ENCODE results near the gene CCDC80.

The CCDC80 gene

DNA sequence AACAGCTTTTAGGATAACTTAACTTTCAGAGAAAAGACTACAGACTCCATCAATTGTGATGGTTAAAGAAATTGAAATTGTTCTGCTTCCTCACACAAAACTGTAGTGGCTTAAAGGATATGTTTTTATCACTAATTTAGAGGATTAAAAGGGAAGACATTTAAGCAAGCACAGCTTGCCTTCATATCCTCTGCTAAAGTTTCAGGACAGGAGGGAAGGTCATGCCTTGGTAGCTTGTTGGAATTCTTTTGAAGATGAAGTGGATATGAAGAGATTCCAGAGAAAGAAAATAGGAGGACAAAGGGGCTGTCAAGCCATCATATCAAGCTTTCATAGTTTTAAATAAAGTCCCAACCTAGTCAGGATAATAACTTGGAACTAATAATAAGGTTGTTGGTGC, 33.1 kb downstream of the CCDC80 start:
- TF ChIP-seq NFIC (IDR thresholded peaks at IDR 0.05) (no peak), TCF12 (IDR thresholded peaks at IDR 0.05; ENCODE audit: low read depth) (no peak), TEAD4 (IDR thresholded peaks at IDR 0.05) (no peak), TAF1 (IDR thresholded peaks at IDR 0.05; ENCODE audit: low read depth) (no peak)
- TF ChIP-seq, protein P1, sequence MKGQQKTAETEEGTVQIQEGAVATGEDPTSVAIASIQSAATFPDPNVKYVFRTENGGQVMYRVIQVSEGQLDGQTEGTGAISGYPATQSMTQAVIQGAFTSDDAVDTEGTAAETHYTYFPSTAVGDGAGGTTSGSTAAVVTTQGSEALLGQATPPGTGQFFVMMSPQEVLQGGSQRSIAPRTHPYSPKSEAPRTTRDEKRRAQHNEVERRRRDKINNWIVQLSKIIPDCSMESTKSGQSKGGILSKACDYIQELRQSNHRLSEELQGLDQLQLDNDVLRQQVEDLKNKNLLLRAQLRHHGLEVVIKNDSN (IDR thresholded peaks at IDR 0.05) = no peak
- TF ChIP-seq, protein P2, sequence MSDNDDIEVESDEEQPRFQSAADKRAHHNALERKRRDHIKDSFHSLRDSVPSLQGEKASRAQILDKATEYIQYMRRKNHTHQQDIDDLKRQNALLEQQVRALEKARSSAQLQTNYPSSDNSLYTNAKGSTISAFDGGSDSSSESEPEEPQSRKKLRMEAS (IDR thresholded peaks at IDR 0.05) = no peak

DNA sequence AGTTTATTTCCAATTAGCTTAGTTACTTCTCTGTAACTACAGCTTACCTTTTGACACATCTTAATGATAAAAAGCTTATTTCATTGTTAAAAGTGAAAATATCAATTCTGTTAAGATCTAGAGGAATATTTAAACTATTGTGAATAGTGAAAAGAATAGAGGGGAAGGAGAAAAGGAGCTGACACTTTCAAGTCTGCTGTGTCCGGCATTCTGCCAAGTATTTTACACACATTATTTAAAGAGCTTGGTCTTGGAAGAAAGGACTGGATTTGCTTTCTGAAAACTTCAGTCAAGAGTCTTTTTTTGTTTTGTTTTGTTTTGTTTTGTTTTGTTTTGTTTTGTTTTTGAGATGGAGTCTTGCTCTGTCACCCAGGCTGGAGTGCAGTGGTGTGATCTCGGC, 34.8 kb downstream of the CCDC80 start:
- no peak for TF ChIP-seq NFIC (IDR thresholded peaks at IDR 0.05)
- no peak for TF ChIP-seq EP300 (IDR thresholded peaks at IDR 0.05; ENCODE audit: borderline replicate concordance)
- no peak for TF ChIP-seq EGR1 (IDR thresholded peaks at IDR 0.05)
- no peak for TF ChIP-seq FOXM1 (IDR thresholded peaks at IDR 0.05; ENCODE audit: borderline replicate concordance, low read depth)
- TF ChIP-seq, protein P2 (IDR thresholded peaks at IDR 0.05) = no peak
- TF ChIP-seq CEBPB (IDR thresholded peaks at IDR 0.05) = no peak
- no peak for TF ChIP-seq CREB1 (IDR thresholded peaks at IDR 0.05; ENCODE audit: low read depth)
- TF ChIP-seq YY1 (IDR thresholded peaks at IDR 0.05; ENCODE audit: low read depth) = no peak

DNA sequence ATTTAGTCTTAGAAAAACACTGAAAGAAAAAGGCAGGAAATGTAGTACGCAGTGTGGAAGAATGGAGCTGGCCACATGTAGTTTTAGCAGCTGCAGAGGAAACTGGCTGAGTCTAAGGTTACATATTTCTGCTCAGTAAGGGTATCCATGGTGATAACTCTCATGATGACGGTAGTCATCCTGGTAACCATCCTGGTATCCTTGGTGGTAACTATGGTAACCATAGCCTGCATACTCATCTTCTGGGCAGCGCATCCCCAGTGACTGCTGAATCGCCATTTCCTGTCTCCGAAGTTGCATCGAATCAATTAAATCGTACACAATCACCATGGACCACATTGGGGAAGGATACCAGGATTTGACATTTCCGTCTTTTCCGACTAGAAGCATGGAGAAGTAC, 35.7 kb downstream of the CCDC80 start:
- TF ChIP-seq FOXM1 (IDR thresholded peaks at IDR 0.05; ENCODE audit: borderline replicate concordance, low read depth) = no peak

DNA sequence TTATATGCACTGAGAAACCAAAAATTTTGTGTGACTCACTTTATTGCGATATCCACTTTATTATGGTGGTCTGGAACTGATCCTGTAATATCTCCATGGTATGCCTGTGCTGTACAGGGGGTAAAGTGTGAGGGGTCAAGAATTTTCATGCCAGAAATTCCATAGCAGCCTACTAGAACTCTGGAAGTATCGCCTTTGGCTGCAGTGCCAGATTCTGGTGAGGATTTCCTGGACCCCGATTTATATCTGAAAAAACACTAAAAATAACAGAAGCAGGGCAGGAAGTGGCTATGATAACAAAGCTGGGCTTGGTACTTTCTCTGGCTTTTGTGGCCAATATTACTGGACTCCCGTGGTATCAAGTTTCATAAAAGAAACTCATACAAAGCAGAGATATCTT, 36.4 kb downstream of the CCDC80 start:
- TF ChIP-seq, protein P1 (IDR thresholded peaks at IDR 0.05) = no peak
- TF ChIP-seq RAD21 (IDR thresholded peaks at IDR 0.05; ENCODE audit: low read depth) (no peak), TEAD4 (IDR thresholded peaks at IDR 0.05) (no peak), EGR1 (IDR thresholded peaks at IDR 0.05) (no peak), NFIC (IDR thresholded peaks at IDR 0.05) (no peak), TAF1 (IDR thresholded peaks at IDR 0.05; ENCODE audit: low read depth) (no peak), FOXM1 (IDR thresholded peaks at IDR 0.05; ENCODE audit: borderline replicate concordance, low read depth) (no peak), ZBTB7A (IDR thresholded peaks at IDR 0.05; ENCODE audit: low read depth) (no peak), EP300 (IDR thresholded peaks at IDR 0.05; ENCODE audit: borderline replicate concordance) (no peak)
- TF ChIP-seq, protein P3, sequence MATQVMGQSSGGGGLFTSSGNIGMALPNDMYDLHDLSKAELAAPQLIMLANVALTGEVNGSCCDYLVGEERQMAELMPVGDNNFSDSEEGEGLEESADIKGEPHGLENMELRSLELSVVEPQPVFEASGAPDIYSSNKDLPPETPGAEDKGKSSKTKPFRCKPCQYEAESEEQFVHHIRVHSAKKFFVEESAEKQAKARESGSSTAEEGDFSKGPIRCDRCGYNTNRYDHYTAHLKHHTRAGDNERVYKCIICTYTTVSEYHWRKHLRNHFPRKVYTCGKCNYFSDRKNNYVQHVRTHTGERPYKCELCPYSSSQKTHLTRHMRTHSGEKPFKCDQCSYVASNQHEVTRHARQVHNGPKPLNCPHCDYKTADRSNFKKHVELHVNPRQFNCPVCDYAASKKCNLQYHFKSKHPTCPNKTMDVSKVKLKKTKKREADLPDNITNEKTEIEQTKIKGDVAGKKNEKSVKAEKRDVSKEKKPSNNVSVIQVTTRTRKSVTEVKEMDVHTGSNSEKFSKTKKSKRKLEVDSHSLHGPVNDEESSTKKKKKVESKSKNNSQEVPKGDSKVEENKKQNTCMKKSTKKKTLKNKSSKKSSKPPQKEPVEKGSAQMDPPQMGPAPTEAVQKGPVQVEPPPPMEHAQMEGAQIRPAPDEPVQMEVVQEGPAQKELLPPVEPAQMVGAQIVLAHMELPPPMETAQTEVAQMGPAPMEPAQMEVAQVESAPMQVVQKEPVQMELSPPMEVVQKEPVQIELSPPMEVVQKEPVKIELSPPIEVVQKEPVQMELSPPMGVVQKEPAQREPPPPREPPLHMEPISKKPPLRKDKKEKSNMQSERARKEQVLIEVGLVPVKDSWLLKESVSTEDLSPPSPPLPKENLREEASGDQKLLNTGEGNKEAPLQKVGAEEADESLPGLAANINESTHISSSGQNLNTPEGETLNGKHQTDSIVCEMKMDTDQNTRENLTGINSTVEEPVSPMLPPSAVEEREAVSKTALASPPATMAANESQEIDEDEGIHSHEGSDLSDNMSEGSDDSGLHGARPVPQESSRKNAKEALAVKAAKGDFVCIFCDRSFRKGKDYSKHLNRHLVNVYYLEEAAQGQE (IDR thresholded peaks at IDR 0.05; ENCODE audit: low read depth) = no peak
- TF ChIP-seq, protein P2 (IDR thresholded peaks at IDR 0.05) = no peak

DNA sequence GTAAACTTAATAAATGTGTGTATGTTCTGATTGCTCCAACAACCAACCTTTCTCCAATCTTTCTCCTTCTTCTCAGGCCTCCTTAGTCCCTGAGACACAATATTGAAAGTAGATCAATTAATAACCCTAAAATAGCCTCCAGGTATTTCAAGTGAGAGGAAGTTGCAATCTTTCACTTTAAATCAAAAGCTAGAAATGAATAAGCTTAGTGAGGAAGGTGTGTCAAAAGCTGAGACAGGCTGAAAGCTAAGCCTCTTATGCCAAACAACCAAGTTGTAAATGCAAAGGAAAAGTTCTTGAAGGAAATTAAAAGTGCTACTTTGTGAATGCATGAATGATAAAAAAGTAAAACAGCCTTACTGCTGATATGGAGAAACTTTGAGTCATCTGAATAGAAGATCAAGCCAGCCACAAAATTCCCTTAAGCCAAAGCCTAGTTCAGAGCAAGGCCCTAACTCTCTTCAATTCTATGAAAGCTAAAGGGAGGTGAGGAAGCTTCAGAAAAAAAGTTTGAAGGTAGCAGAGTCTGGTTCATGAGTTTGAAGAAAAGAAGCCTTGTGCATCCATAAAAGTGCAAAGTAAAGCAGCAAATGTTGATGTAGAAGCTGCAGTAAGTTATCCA, 38.6 kb downstream of the CCDC80 start:
- TF ChIP-seq EP300 (IDR thresholded peaks at IDR 0.05; ENCODE audit: borderline replicate concordance) = no peak
- no peak for TF ChIP-seq NFIC (IDR thresholded peaks at IDR 0.05)
- TF ChIP-seq TAF1 (IDR thresholded peaks at IDR 0.05; ENCODE audit: low read depth) = no peak
- TF ChIP-seq, protein P1 (IDR thresholded peaks at IDR 0.05) = no peak
- no peak for TF ChIP-seq CEBPB (IDR thresholded peaks at IDR 0.05)
- TF ChIP-seq RAD21 (IDR thresholded peaks at IDR 0.05; ENCODE audit: low read depth) = no peak
- TF ChIP-seq ZBTB7A (IDR thresholded peaks at IDR 0.05; ENCODE audit: low read depth) = no peak
- no peak for TF ChIP-seq EGR1 (IDR thresholded peaks at IDR 0.05)
- no peak for TF ChIP-seq TCF12 (IDR thresholded peaks at IDR 0.05; ENCODE audit: low read depth)
- TF ChIP-seq YY1 (IDR thresholded peaks at IDR 0.05; ENCODE audit: low read depth) = no peak
- no peak for TF ChIP-seq CREB1 (IDR thresholded peaks at IDR 0.05; ENCODE audit: low read depth)
- no peak for TF ChIP-seq TEAD4 (IDR thresholded peaks at IDR 0.05)
- TF ChIP-seq, protein P2 (IDR thresholded peaks at IDR 0.05) = no peak
- TF ChIP-seq, protein P3 (IDR thresholded peaks at IDR 0.05; ENCODE audit: low read depth) = no peak
- no peak for TF ChIP-seq FOXM1 (IDR thresholded peaks at IDR 0.05; ENCODE audit: borderline replicate concordance, low read depth)
